Mucosa of descending colon (tissue), 3 donors: ENCODE measurements around the gene NHEJ1. TPM values are rescaled to one million over a fixed set of nuclear protein-coding genes. Genes with fewer than 3 reads are reported as not detected.

ENCODE experiments used
- ATAC-seq: fragments of 200-7000 bp; cut with Tn5 transposase; one replicate; pipeline ENCODE4 v1.9.1; 2020; ENCODE audit warnings: mild to moderate bottlenecking, moderate library complexity
- DNase-seq, 3 donors: peaks; one replicate each; pipeline ENCODE4 v3.0.0-alpha.2; 2020
- H3K36me3 ChIP-seq: fragments of 200-600 bp; one replicate; pipeline ENCODE4 v1.8.0; 2021; ENCODE audit warnings: low read depth, mild to moderate bottlenecking
- H3K4me1 ChIP-seq: fragments of 200-600 bp; one replicate; pipeline ENCODE4 v1.8.0; 2021; ENCODE audit warnings: low read depth, mild to moderate bottlenecking
- H3K4me3 ChIP-seq: fragments of 200-600 bp; one replicate; pipeline ENCODE4 v1.8.0; 2021; ENCODE audit warnings: mild to moderate bottlenecking
- H3K9me3 ChIP-seq: fragments of 200-600 bp; one replicate; pipeline ENCODE4 v1.8.0; 2021; ENCODE audit warnings: mild to moderate bottlenecking
- intact Hi-C, 2 donors: fragments of 100-400 bp; cut with DNase I in 1 of 2; cut with micrococcal nuclease in 1 of 2; formaldehyde crosslinking; loops; one replicate each; pipeline versions ENCODE4 v1.11.0 to v1.11.1; 2022; cut with DNase I, micrococcal nuclease
- total RNA-seq, 3 donors: library from RNA; stranded (reverse); fragmentation: NEBNext Ultra II Directional in 2 of 3; extraction: Animal tissue kit (Norgen Biotek cat#: 25700) in 2 of 3; gene quantifications; one replicate each; pipeline versions ENCODE4 v1.2.1 to v1.2.4, GENCODE V29; 2021 to 2023
- TF ChIP-seq, protein P1 (sequence below): fragments of 200-600 bp; IDR thresholded peaks from one replicate; pipeline ENCODE4 v1.8.0; 2022; ENCODE audit warnings: antibody characterized with exemption, mild to moderate bottlenecking
- donor health status: DM: no; HTN: no; CAD: no; lungs with moderate emphysema.
- donor health status: DM: no; HTN: no; CAD: no.
- donor health status: DM: no; HTN: yes; CAD: no.

NHEJ1 gene
- total RNA-seq, 3 donors from 2014 or later, result 31.9 to 63.6 (median 41.7) TPM

DNA sequence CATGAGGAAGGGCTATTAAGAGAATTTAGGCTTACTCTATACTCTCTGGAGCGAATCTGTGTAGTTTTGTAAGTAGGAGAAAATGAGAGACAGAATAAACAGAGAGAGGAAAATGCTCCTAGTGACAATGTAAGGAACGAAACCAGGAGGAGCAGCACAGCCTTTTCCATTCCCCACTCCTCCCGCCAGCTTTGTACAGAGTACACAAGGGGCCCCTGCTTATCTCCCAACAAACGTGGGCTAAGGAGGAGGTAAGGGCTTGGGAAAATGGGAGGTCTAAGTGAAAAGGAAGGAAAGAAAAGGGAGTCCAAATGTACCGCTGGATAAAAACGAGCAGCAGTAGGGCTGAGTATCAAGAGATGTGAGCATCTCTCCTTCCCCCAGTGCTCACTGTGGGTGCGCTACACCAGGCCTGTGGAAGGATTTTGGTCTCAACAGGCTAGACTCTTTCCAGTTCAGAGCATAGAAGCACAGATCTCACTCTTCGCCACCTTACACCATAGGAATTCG, 87.8 kb downstream of the NHEJ1 start:
- ATAC-seq, result no peak
- peaks cover 32% of the 10 kb centered on the region for H3K4me1 ChIP-seq
- no peaks in the 10 kb centered on the region for H3K9me3 ChIP-seq
- intact Hi-C loops, result loop anchor here in 1 of 2 donors (5.0 kb wide), 1 partner anchor 45 kb away; no protein-coding TSS in a partner anchor
- H3K36me3 ChIP-seq, result no peaks in the 10 kb centered on the region
- no peak overlapping the region for H3K4me3 ChIP-seq
- no peak for DNase-seq
- TF ChIP-seq, protein P1, sequence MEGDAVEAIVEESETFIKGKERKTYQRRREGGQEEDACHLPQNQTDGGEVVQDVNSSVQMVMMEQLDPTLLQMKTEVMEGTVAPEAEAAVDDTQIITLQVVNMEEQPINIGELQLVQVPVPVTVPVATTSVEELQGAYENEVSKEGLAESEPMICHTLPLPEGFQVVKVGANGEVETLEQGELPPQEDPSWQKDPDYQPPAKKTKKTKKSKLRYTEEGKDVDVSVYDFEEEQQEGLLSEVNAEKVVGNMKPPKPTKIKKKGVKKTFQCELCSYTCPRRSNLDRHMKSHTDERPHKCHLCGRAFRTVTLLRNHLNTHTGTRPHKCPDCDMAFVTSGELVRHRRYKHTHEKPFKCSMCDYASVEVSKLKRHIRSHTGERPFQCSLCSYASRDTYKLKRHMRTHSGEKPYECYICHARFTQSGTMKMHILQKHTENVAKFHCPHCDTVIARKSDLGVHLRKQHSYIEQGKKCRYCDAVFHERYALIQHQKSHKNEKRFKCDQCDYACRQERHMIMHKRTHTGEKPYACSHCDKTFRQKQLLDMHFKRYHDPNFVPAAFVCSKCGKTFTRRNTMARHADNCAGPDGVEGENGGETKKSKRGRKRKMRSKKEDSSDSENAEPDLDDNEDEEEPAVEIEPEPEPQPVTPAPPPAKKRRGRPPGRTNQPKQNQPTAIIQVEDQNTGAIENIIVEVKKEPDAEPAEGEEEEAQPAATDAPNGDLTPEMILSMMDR, result no peak

DNA sequence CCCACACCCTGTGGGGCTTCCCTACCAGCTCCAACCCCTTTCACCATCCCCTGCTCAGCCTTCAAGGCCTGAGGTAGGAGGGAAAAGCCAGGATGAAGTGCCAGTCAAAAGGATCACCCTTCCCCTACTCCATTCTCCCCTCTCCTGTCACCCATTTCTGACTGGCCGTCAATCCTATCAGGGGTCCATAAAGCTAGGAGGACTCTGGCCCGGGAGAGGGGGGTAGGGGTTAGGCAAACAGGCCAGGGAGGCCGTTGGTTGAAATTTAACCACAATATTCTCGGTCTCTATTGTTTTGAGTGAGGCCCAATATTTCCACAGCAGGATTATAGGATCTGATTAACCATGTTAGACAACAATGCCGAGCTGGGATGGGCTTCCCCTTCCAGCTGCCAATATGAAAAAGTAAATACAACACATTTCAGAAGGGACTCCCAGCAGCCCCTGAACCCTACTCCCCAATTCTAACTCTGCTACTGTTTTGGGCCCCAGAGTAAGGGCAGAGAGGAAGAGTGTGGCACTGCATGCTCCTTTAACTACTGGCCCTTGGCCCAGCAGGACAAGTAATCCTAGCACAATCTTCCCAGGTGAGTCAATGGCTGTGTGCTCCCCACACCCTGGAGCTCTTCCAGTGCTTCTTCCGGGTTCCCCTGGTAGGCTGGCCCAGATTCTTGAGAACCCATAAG, 89.3 kb downstream of the NHEJ1 start:
- Histone ChIP-seq H3K4me3 (no peak overlapping the region), H3K4me1 (peaks cover 37% of the 10 kb centered on the region), H3K9me3 (no peaks in the 10 kb centered on the region), H3K36me3 (no peaks in the 10 kb centered on the region)
- TF ChIP-seq, protein P1, result no peak
- intact Hi-C loops, result loop anchor here in 1 of 2 donors (5.0 kb wide), 1 partner anchor 46 kb away; no protein-coding TSS in a partner anchor
- DNase-seq, result peak in 2 of 3 donors; percentile 63 to 73
- peak; percentile 87 for ATAC-seq

DNA sequence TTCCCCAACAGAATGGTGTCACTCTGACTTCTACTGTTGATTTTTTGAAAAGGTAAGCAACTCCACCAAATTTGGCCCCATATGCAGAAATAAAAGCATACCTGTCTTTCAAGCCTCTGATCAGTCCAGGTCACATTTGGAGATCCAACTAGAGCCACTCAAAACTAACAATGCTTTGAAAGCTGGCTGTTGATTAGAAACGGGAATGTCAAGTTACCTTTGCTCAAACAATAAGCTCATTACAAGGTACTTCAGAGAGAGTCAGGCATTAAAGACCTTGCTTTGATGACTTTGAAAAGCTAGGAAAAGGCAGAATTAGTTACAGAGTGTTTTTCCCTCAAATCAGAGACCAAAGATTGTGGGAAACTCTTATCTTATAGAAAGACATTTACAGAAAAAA, 95.1 kb downstream of the NHEJ1 start:
- DNase-seq (no peak), ATAC-seq (no peak)
- Histone ChIP-seq H3K4me3 (no peak overlapping the region), H3K4me1 (peaks cover 18% of the 10 kb centered on the region), H3K36me3 (no peaks in the 10 kb centered on the region), H3K9me3 (no peaks in the 10 kb centered on the region)
- intact Hi-C loops, result no loop called here
- TF ChIP-seq, protein P1, result no peak

DNA sequence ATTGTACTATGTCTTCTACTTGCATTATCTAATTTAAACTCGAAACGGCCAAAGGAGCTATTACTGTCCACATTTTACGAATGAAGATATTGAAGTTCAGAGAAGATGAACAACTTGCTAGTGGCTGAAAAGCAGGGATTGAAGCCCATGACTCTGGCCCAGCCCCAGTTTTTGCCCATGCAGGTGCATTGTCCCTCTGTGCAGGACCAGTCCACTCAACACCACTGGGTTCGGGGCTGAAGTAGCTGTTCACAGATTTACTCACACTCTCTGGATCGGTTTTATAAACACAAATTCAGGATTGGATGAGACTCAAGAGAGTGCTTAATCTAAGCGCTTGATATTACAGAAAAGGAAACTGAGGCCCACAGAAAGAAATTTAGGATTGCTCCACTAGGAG, 98.5 kb downstream of the NHEJ1 start:
- Histone ChIP-seq H3K4me1 (peaks cover 28% of the 10 kb centered on the region), H3K9me3 (no peaks in the 10 kb centered on the region), H3K4me3 (no peak overlapping the region), H3K36me3 (no peaks in the 10 kb centered on the region)
- TF ChIP-seq, protein P1, result no peak
- intact Hi-C loops, result no loop called here
- no peak for ATAC-seq
- no peak for DNase-seq

DNA sequence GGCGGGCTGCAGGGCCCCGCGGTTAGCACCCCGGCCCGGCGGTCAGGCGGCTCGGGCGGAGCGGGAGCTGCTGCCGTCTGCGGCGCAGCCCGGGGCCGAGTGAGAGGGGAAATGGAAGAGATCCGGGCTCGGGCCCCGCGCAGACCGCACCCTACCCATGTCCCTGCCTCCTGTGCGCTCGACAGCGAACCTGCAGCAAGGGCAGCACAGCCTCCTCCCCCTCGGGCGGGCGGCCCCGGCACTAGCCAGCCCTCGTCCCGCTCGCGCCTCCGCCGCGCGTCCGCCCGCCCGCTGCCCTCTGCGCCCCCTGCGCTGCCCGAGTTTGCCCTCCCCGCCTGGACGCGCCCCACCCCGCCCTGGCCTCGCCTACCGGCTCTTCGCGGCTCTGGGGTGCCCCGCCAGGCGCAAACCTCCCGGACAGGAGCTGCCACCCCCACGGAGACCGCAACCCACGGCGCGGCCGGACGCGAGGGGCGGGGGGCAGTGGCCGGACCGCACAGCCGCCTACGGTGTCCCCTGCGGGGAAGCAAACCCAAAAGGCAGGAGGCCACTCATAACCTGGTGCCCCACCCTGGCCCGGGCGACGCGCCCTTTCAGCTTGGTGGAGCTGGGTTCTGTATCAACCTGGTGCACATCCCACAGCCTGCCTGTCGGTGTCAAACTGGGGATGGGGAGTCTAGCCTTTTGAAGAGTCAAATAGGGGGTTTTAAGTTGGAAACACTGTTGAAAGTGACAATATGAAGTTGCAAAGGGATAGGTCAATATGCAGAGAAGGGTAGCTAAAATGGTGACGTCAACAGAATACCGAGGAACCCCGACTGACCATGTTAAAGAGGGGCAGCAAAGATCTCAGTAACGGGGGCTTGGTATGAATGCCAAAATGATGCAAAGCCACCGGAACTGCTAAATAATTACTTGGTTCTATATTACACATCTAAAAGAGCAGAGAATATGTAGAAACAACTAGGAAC, 99.5 kb downstream of the NHEJ1 start, which contains the start of gene IHH:
TSS of gene IHH (minus strand) at position 101 of the 971 bp plus-strand sequence. CDS start 454 bp downstream, outside the sequence.
- intact Hi-C loops, result no loop called here
- Histone ChIP-seq H3K9me3 (no peaks in the 10 kb centered on the region), H3K4me3 (peak within 1 kb of the TSS; percentile 58), H3K4me1 (peaks cover 30% of the 10 kb centered on the region), H3K36me3 (no peaks in the 10 kb centered on the region)
- ATAC-seq (peak; percentile 82), DNase-seq (peak; percentile 86 to 93 (median 90))
- TF ChIP-seq, protein P1, result no peak
